ENCODE data around the gene DPM2.

DPM2 gene

DNA sequence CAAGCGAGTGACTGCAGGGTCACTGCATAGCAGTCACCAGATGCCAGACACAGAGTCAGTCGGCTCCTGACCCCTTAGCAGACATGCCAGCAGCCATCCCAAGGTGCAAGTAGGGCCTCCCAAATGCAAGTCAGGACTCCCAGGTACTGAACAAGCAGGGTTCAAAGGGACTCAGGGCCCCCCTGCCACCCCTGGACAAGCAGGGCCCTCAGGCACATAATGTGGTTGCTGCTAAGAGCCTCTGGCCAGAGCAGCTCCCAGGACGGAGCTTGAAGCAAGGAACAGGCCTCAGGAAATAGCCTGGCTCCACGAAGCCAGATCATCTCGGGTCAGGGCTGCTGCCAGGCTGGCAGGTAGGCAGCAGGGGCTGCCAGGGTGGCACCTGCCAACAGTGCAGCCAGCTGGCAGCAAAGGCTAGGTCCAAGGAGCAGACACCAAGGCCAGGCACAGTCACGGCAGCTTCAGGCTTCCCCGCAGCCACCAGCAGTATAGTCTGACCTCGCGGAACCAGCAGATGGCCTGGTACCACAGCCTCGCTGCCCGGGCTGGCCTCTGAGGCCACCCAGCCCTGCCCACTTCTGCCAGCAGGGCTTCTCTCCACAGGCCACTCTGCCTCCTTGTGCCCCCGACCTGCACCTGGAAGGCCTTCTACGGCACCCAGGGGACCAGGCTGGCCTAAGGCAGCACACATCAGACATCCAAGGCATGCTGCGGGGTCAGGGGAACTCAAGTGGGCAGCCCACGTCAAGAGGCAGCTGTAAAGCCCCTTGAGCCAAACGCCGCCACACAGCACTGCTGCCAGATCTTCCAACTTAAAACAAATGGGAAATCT lies 35.7 kb upstream of the DPM2 start:
- no peak for DNase-seq (ENCODE audit: low read depth)
- no peak overlapping the region for H3K4me3 ChIP-seq (ENCODE audit: low read length)
- TF ChIP-seq, protein P1, sequence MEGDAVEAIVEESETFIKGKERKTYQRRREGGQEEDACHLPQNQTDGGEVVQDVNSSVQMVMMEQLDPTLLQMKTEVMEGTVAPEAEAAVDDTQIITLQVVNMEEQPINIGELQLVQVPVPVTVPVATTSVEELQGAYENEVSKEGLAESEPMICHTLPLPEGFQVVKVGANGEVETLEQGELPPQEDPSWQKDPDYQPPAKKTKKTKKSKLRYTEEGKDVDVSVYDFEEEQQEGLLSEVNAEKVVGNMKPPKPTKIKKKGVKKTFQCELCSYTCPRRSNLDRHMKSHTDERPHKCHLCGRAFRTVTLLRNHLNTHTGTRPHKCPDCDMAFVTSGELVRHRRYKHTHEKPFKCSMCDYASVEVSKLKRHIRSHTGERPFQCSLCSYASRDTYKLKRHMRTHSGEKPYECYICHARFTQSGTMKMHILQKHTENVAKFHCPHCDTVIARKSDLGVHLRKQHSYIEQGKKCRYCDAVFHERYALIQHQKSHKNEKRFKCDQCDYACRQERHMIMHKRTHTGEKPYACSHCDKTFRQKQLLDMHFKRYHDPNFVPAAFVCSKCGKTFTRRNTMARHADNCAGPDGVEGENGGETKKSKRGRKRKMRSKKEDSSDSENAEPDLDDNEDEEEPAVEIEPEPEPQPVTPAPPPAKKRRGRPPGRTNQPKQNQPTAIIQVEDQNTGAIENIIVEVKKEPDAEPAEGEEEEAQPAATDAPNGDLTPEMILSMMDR (IDR thresholded peaks at IDR 0.05; ENCODE audit: insufficient read depth, low read depth, low read length, missing control alignments) = no peak

- no peak for DNase-seq (ENCODE audit: low read depth)
- no peak overlapping the region for H3K4me3 ChIP-seq (ENCODE audit: low read length)
These were observed 34.7 kb upstream of the DPM2 start for GRCh38 chr9:127972236-127972871.

GRCh38 chr9:127971357-127972235 lies 33.9 kb upstream of the DPM2 start:
- no peak overlapping the region for H3K4me3 ChIP-seq (ENCODE audit: low read length)
- TF ChIP-seq, protein P1 (IDR thresholded peaks at IDR 0.05; ENCODE audit: insufficient read depth, low read depth, low read length, missing control alignments) = no peak
- DNase-seq (ENCODE audit: low read depth) = no peak

More at GRCh38 chr9:127972236-127972871, 34.7 kb upstream of the DPM2 start:
- TF ChIP-seq, protein P1 (IDR thresholded peaks at IDR 0.05; ENCODE audit: insufficient read depth, low read depth, low read length, missing control alignments) = no peak

- H3K4me3 ChIP-seq (ENCODE audit: low read length) = no peak overlapping the region
- TF ChIP-seq, protein P1 (IDR thresholded peaks at IDR 0.05; ENCODE audit: insufficient read depth, low read depth, low read length, missing control alignments) = no peak
- DNase-seq (ENCODE audit: low read depth) = peak; percentile 89
These were observed 33.0 kb upstream of the DPM2 start for GRCh38 chr9:127970401-127971313.

GRCh38 chr9:127968700-127969383 lies 31.2 kb upstream of the DPM2 start:
- TF ChIP-seq, protein P1 (IDR thresholded peaks at IDR 0.05; ENCODE audit: insufficient read depth, low read depth, low read length, missing control alignments) = no peak
- peak; percentile 95 for DNase-seq (ENCODE audit: low read depth)
- H3K4me3 ChIP-seq (ENCODE audit: low read length) = no peak overlapping the region
